Aorta (tissue), 5 donors: ENCODE data around the gene KLRC3. TPM values are rescaled to one million over a fixed set of nuclear protein-coding genes. Genes with fewer than 3 reads are reported as not detected.
"Not testable (repeated sequence)": the region's sequence is repeated elsewhere in the genome, so short reads cannot be mapped to it uniquely, and the experiment has no call there.

ENCODE experiments used
- ATAC-seq: fragments of 200-7000 bp; cut with Tn5 transposase; one replicate; pipeline ENCODE4 v1.9.1; 2022; ENCODE audit warnings: moderate library complexity; ENCODE audit not compliant: low FRiP score
- DNase-seq, 2 donors: peaks; one replicate each; pipeline ENCODE4 v3.0.0-alpha.2; 2020
- H3K27ac ChIP-seq, 2 donors: one replicate each; pipeline ENCODE4 v1.5.1; 2013; ENCODE audit warnings: low read length in 2 of 2, mild to moderate bottlenecking in 2 of 2, moderate library complexity in 2 of 2, control low read depth in 1 of 2, inconsistent platforms in 1 of 2, low read depth in 1 of 2
- H3K27me3 ChIP-seq, 2 donors: one replicate each; pipeline ENCODE4 v1.6.1; 2013; ENCODE audit warnings: control low read depth in 1 of 2, low read length in 1 of 2, mild to moderate bottlenecking in 1 of 2, moderate library complexity in 1 of 2; ENCODE audit not compliant: insufficient read depth in 2 of 2, control insufficient read depth in 1 of 2
- H3K36me3 ChIP-seq, 2 donors: one replicate each; pipeline ENCODE4 v1.6.1; 2013; ENCODE audit warnings: control low read depth in 1 of 2, low read length in 1 of 2, mild to moderate bottlenecking in 1 of 2; ENCODE audit not compliant: insufficient read depth in 2 of 2, control insufficient read depth in 1 of 2
- H3K4me1 ChIP-seq, 2 donors: one replicate each; pipeline ENCODE4 v1.6.1; 2013; ENCODE audit warnings: low read length in 2 of 2, control low read depth in 1 of 2, mild to moderate bottlenecking in 1 of 2, moderate library complexity in 1 of 2; ENCODE audit not compliant: insufficient read depth in 2 of 2, control insufficient read depth in 1 of 2
- H3K4me3 ChIP-seq, 2 donors: one replicate each; pipeline ENCODE4 v1.5.1; 2013; ENCODE audit warnings: low read length in 2 of 2, control low read depth in 1 of 2, mild to moderate bottlenecking in 1 of 2
- H3K9me3 ChIP-seq: one replicate; pipeline ENCODE4 v1.6.1; 2013; ENCODE audit warnings: mild to moderate bottlenecking, low read length; ENCODE audit not compliant: control insufficient read depth
- WGBS, 2 donors: extraction: QIAGEN DNeasy Blood & Tissue Kit; methylation state at CpG; one replicate each; pipeline ENCODE4 v1.1.7; 2013; 5-methylcytosine and 5-hydroxymethylcytosine counted together
- intact Hi-C, 2 donors: fragments of 100-400 bp; cut with DNase I; formaldehyde crosslinking; loops; one replicate each; pipeline versions ENCODE4 v1.14.2 to v1.15.0; 2022
- long read RNA-seq, 2 donors: library from polyadenylated mRNA; unstranded; transcript quantifications; one replicate each; pipeline ENCODE4 v2.0.0, GENCODE V29; 2020 to 2021
- polyA plus RNA-seq, 2 donors: library from polyadenylated mRNA; stranded (reverse); fragments of 200-250 nt; gene quantifications; one replicate each; pipeline ENCODE4 v1.2.3, GENCODE V29; 2013
- total RNA-seq, 2 donors: library from RNA; stranded (reverse); fragmentation: NEBNext Ultra II Directional; extraction: Animal tissue kit (Norgen Biotek cat#: 25700); gene quantifications; one replicate each; pipeline ENCODE4 v1.2.1, GENCODE V29; 2021
- donor health status: healthy with polysubstance abuse.
- donor health status: Bipolar disorder and iron deficiency.
- donor health status: DM: no; HTN: no; CAD: no.
- donor health status: DM: no; HTN: no; CAD: no.
- donor health status: DM: yes; HTN: yes; CAD: no.

Gene KLRC3
- total RNA-seq (not detected), polyA plus RNA-seq (not detected)
- long read RNA-seq, donor 1 = 0 reads
- long read RNA-seq, donor 2 = 0 reads

GRCh38 chr12:10420334-10420733, at the start of gene KLRC3:
Gene KLRC3, minus strand, starts transcription at chr12:10420595. Its CDS starts 45 bp downstream, at chr12:10420550.
- H3K9me3 ChIP-seq, H3K4me3 ChIP-seq, ATAC-seq, H3K4me1 ChIP-seq, H3K36me3 ChIP-seq, H3K27me3 ChIP-seq, H3K27ac ChIP-seq, DNase-seq, intact Hi-C loops: not testable (repeated sequence)
- WGBS, 2 donors = 21 to 49% methylated on average over 1 of the region's 1 CpG

- no peak for ATAC-seq
- WGBS, 2 donors = 86 to 89% methylated on average over 1 of the region's 1 CpG
Observed at GRCh38 chr12:10469701-10470100, 49.3 kb upstream of the KLRC3 start.

DNA sequence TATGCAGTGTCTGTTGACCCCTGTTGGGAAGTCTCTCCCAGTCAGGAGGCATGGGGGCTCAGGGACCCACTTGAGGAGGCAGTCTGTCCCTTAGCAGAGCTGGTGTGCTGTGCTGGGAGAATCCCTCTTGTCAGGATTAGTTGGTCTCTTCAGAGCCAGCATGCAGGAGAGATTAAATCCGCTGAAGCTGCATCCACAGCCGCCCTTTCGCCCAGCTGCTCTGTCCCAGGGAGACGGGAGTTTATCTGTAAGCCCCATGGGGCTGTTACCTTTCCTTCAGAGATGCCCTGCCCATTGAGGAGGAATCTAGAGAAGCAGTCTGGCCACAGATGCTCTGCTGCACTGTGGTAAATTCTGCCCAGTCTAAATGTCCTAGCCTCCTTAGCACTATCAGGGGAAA, 45.9 kb upstream of the KLRC3 start:
- Histone ChIP-seq H3K36me3 (no peaks in the 10 kb centered on the region), H3K27ac (no peak overlapping the region), H3K4me3 (no peak overlapping the region), H3K9me3 (peaks cover 1% of the 10 kb centered on the region), H3K4me1 (no peaks in the 10 kb centered on the region), H3K27me3 (no peaks in the 10 kb centered on the region)
- no peak for ATAC-seq
- DNase-seq = no peak
- 85 to 86% methylated on average over 4 of the region's 4 CpGs for WGBS, 2 donors
- intact Hi-C loops = no loop called here

More at GRCh38 chr12:10469701-10470100, 49.3 kb upstream of the KLRC3 start:
- no peak for DNase-seq
- H3K27ac ChIP-seq = no peak overlapping the region
- no peak overlapping the region for H3K4me3 ChIP-seq
- H3K9me3 ChIP-seq = peaks cover 1% of the 10 kb centered on the region
- no peaks in the 10 kb centered on the region for H3K4me1 ChIP-seq
- H3K27me3 ChIP-seq = no peaks in the 10 kb centered on the region
- no peaks in the 10 kb centered on the region for H3K36me3 ChIP-seq
- intact Hi-C loops = no loop called here

DNA sequence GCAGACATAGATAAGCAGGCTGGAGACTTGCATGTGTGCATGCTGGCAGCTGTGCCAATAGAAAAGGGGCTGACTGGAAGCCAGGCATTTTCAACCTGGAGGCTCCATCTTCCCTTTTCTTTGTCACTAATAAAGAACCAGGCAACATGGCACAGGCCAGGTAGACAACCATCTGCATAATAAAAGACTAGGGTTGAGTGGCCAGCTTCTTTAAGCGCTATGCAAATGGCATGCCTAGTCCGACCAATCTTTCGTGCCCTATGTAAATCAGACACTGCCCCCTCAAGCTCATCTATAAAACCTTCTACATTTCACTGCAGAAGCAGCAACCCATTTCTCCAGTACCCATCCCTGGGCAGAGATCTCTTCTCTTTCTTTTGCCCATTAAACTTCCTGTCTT, 37.4 kb upstream of the KLRC3 start:
- intact Hi-C loops = no loop called here
- no peaks in the 10 kb centered on the region for H3K4me1 ChIP-seq

DNA sequence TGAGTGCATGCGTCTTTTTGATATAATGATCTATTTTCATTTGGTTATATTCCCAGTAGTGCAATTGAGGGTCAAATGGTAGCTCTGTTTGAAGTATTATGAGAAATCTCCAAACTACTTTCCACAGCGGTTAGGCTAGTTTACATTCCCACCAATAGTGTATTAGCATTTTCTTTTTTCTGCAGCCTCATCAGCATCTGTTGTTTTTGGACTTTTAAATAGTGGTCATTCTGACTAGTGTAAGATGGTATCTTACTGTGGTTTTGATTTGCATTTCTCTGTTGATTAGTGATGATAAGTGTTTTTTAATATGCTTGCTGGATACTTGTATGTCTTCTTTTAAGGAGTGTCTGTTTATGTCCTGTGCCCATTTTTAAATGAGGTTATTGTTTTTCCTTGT, 36.5 kb upstream of the KLRC3 start:
- 73 to 87% methylated on average over 2 of the region's 2 CpGs for WGBS, 2 donors
- no peaks in the 10 kb centered on the region for H3K36me3 ChIP-seq
- no peak overlapping the region for H3K4me3 ChIP-seq
- no peaks in the 10 kb centered on the region for H3K27me3 ChIP-seq
- intact Hi-C loops = no loop called here
- no peaks in the 10 kb centered on the region for H3K4me1 ChIP-seq
- no peak for ATAC-seq
- H3K9me3 ChIP-seq = peaks cover 2% of the 10 kb centered on the region
- DNase-seq = no peak
- no peak overlapping the region for H3K27ac ChIP-seq

More for the DNA sequence above, 37.4 kb upstream of the KLRC3 start:
- no peaks in the 10 kb centered on the region for H3K36me3 ChIP-seq
- H3K4me3 ChIP-seq = no peak overlapping the region
- no peak overlapping the region for H3K27ac ChIP-seq
- H3K27me3 ChIP-seq = no peaks in the 10 kb centered on the region
- DNase-seq (no peak), ATAC-seq (no peak)
- peaks cover 2% of the 10 kb centered on the region for H3K9me3 ChIP-seq
- 89 to 90% methylated on average over 3 of the region's 3 CpGs for WGBS, 2 donors

DNA sequence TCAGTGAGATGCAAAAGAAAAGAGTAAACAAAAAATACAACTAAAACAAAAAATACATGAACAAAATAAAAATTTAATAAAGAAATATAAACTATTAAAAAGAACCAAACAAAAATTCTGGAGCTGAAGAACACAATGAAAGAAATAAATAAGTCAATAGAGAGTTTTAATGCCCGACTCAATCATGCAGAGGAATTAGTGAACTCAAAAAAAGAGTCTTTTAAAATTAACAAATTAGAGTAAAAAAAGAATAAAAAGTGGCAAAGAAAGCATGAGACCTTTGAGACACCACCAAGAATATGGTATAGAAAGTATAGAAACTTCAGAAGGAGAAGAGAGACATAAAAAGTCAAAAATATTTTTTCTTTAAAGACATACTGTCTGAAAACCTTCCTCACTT, 35.4 kb upstream of the KLRC3 start:
- Histone ChIP-seq H3K9me3 (peaks cover 2% of the 10 kb centered on the region), H3K36me3 (no peaks in the 10 kb centered on the region), H3K4me3 (no peak overlapping the region), H3K27me3 (no peaks in the 10 kb centered on the region), H3K27ac (no peak overlapping the region), H3K4me1 (no peaks in the 10 kb centered on the region)
- 79 to 88% methylated on average over 1 of the region's 1 CpG for WGBS, 2 donors
- ATAC-seq (no peak), DNase-seq (no peak)
- intact Hi-C loops = no loop called here

- ATAC-seq = no peak
- intact Hi-C loops = no loop called here
- H3K27me3 ChIP-seq = no peaks in the 10 kb centered on the region
- H3K9me3 ChIP-seq = peaks cover 2% of the 10 kb centered on the region
- H3K27ac ChIP-seq = no peak overlapping the region
- no peaks in the 10 kb centered on the region for H3K36me3 ChIP-seq
- WGBS, 2 donors = 50 to 68% methylated on average over 1 of the region's 1 CpG
- no peaks in the 10 kb centered on the region for H3K4me1 ChIP-seq
- DNase-seq = no peak
- no peak overlapping the region for H3K4me3 ChIP-seq
Observed at GRCh38 chr12:10454531-10454930, 34.1 kb upstream of the KLRC3 start.

DNA sequence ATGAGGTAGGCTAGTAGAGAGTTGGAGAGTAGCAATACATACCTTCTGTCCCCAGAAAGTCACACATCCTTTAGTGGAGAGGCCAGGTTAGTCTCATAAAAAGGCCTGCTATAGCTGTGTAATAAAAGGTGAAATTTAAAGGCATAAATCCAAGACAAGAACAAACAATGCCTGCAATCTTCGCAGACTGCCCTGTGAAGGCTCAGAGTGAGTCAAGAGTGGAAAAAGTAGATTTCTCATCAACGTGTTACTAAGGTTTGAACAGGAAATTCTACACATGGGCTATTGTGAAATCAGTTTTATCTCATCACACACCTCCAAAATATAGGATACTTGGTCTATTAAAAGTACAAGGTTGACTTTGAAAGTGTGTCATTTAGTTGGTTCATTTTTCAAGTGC, 32.8 kb upstream of the KLRC3 start, which contains the start of gene KLRC1:
KLRC1 (minus strand) TSS at position 222 of the 400 bp plus-strand sequence. CDS start 2,221 bp downstream, outside the sequence.
- H3K4me1 ChIP-seq = no peaks in the 10 kb centered on the region
- intact Hi-C loops = no loop called here
- no peak for ATAC-seq
- H3K9me3 ChIP-seq = peaks cover 2% of the 10 kb centered on the region
- no peak for DNase-seq
- no peak within 1 kb of the TSS for H3K4me3 ChIP-seq
- no peak within 1 kb of the TSS for H3K27ac ChIP-seq
- 63 to 67% methylated on average over 2 of the region's 2 CpGs for WGBS, 2 donors
- no peaks in the 10 kb centered on the region for H3K36me3 ChIP-seq
- no peaks in the 10 kb centered on the region for H3K27me3 ChIP-seq

DNA sequence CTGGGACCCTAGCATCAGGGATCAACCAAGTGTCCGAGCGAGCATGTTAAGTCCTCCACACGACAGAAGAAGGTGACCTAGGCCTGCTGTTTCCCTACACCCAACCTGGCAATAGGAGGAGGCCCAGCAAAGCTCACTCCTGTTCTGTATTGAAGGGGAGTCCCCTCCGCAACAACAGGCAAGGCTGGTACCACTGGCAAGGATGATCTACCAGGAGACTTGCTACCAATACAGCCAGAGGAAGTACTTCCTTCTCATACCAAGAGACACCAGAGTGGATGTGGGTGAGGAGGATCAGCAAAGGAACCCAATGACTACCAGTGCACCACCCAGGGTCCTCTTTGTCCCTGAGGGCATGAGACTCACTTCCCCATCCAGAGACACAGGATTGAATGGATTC, 27.8 kb upstream of the KLRC3 start:
- Histone ChIP-seq H3K4me1 (no peaks in the 10 kb centered on the region), H3K4me3 (no peak overlapping the region), H3K27ac (no peak overlapping the region), H3K27me3 (no peaks in the 10 kb centered on the region), H3K9me3 (no peaks in the 10 kb centered on the region), H3K36me3 (no peaks in the 10 kb centered on the region)
- ATAC-seq = no peak
- 87 to 90% methylated on average over 4 of the region's 4 CpGs for WGBS, 2 donors
- intact Hi-C loops = no loop called here
- no peak for DNase-seq
